ENCODE data around the gene BARX1. TPM values are rescaled to one million over a fixed set of nuclear protein-coding genes. Genes with fewer than 3 reads are reported as not detected.
A peak's percentile ranks its signal among the peaks of the same experiment; 100 is the strongest.
"Not testable (repeated sequence)": the region's sequence is repeated elsewhere in the genome, so short reads cannot be mapped to it uniquely, and the experiment has no call there.

BARX1 gene
- not detected for total RNA-seq
- long read RNA-seq, result 0 reads

- intact Hi-C loops (cut with DNase I), result no loop called here
- DNase-seq, result no peak
- no peak for ATAC-seq (ENCODE audit: poor library complexity)
Observed at GRCh38 chr9:93955111-93955980, at the start of gene BARX1. Gene BARX1, minus strand, starts transcription at chr9:93955355. Its CDS starts 209 bp downstream, at chr9:93955146.

GRCh38 chr9:94002316-94003140 lies 47.4 kb upstream of the BARX1 start:
- peak; percentile 46 for ATAC-seq (ENCODE audit: poor library complexity)
- intact Hi-C loops (cut with DNase I), result no loop called here
- no peak for DNase-seq

- intact Hi-C loops (cut with DNase I), result no loop called here
- ATAC-seq (ENCODE audit: poor library complexity) (no peak), DNase-seq (no peak)
Observed at GRCh38 chr9:93996863-93997262, 41.7 kb upstream of the BARX1 start.

- no peak for DNase-seq
- intact Hi-C loops (cut with DNase I), result no loop called here
- ATAC-seq (ENCODE audit: poor library complexity), result no peak
Observed at GRCh38 chr9:93996367-93996766, 41.2 kb upstream of the BARX1 start.

GRCh38 chr9:93994545-93994944 lies 39.4 kb upstream of the BARX1 start:
- intact Hi-C loops (cut with DNase I), result no loop called here
- no peak for ATAC-seq (ENCODE audit: poor library complexity)
- no peak for DNase-seq

GRCh38 chr9:93994132-93994531 lies 39.0 kb upstream of the BARX1 start:
- intact Hi-C loops (cut with DNase I), result no loop called here
- no peak for ATAC-seq (ENCODE audit: poor library complexity)
- no peak for DNase-seq

GRCh38 chr9:93992830-93993229 lies 37.7 kb upstream of the BARX1 start:
- intact Hi-C loops (cut with DNase I), result no loop called here

GRCh38 chr9:93990448-93990847 lies 35.3 kb upstream of the BARX1 start:
- ATAC-seq (ENCODE audit: poor library complexity), result no peak
- intact Hi-C loops (cut with DNase I), result no loop called here
- DNase-seq, result no peak

More at GRCh38 chr9:93992830-93993229, 37.7 kb upstream of the BARX1 start:
- ATAC-seq (ENCODE audit: poor library complexity) (no peak), DNase-seq (no peak)

GRCh38 chr9:93988056-93988455 lies 32.9 kb upstream of the BARX1 start:
- intact Hi-C loops (cut with DNase I), result no loop called here
- no peak for DNase-seq
- no peak for ATAC-seq (ENCODE audit: poor library complexity)

- DNase-seq (no peak), ATAC-seq (ENCODE audit: poor library complexity) (no peak)
- intact Hi-C loops (cut with DNase I), result no loop called here
Observed at GRCh38 chr9:93984860-93985259, 29.7 kb upstream of the BARX1 start.

GRCh38 chr9:93983875-93984274 lies 28.7 kb upstream of the BARX1 start:
- ATAC-seq (ENCODE audit: poor library complexity), result no peak
- intact Hi-C loops (cut with DNase I), result no loop called here
- no peak for DNase-seq

GRCh38 chr9:93979721-93980120 lies 24.6 kb upstream of the BARX1 start:
- DNase-seq (no peak), ATAC-seq (ENCODE audit: poor library complexity) (no peak)
- intact Hi-C loops (cut with DNase I), result no loop called here

- ATAC-seq (ENCODE audit: poor library complexity) (no peak), DNase-seq (no peak)
- intact Hi-C loops (cut with DNase I), result no loop called here
Observed at GRCh38 chr9:93978551-93978950, 23.4 kb upstream of the BARX1 start.

GRCh38 chr9:93976973-93977372 lies 21.8 kb upstream of the BARX1 start:
- DNase-seq, result no peak
- ATAC-seq (ENCODE audit: poor library complexity), result no peak
- intact Hi-C loops (cut with DNase I), result no loop called here

GRCh38 chr9:93976081-93976480 lies 20.9 kb upstream of the BARX1 start:
- ATAC-seq (ENCODE audit: poor library complexity) (no peak), DNase-seq (no peak)
- intact Hi-C loops (cut with DNase I), result no loop called here

GRCh38 chr9:93975262-93975661 lies 20.1 kb upstream of the BARX1 start:
- ATAC-seq (ENCODE audit: poor library complexity) (no peak), DNase-seq (no peak)
- intact Hi-C loops (cut with DNase I), result no loop called here

GRCh38 chr9:93974151-93974550 lies 19.0 kb upstream of the BARX1 start:
- intact Hi-C loops (cut with DNase I), result no loop called here
- ATAC-seq (ENCODE audit: poor library complexity), result no peak
- no peak for DNase-seq

- DNase-seq; ATAC-seq (ENCODE audit: poor library complexity); intact Hi-C loops (cut with DNase I): not testable (repeated sequence)
Observed at GRCh38 chr9:93972655-93973054, 17.5 kb upstream of the BARX1 start.

GRCh38 chr9:93969328-93969661 lies 14.1 kb upstream of the BARX1 start:
- intact Hi-C loops (cut with DNase I), result no loop called here
- ATAC-seq (ENCODE audit: poor library complexity) (no peak), DNase-seq (no peak)

Data from Right ventricle myocardium superior (tissue), 1 donor.